HG02970 (cell line): ENCODE results near the gene TSPAN2.

ENCODE experiments used
- ATAC-seq: cut with Tn5 transposase; IDR thresholded peaks from one replicate; pipeline ENCODE4 v1.9.1; 2021; ENCODE audit warnings: mild to moderate bottlenecking, moderate library complexity, moderate number of reproducible peaks; ENCODE audit not compliant: unreplicated experiment, low FRiP score

TSPAN2 gene

GRCh38 chr1:115077286-115077983 lies 11.9 kb downstream of the TSPAN2 start:
- no peak for ATAC-seq

- ATAC-seq = no peak
Measured at GRCh38 chr1:115076384-115076915, 12.9 kb downstream of the TSPAN2 start.

- no peak for ATAC-seq
Measured at GRCh38 chr1:115074839-115075534, 14.3 kb downstream of the TSPAN2 start.

GRCh38 chr1:115073298-115074087 lies 15.8 kb downstream of the TSPAN2 start:
- no peak for ATAC-seq

- no peak for ATAC-seq
Measured at GRCh38 chr1:115071012-115071664, 18.2 kb downstream of the TSPAN2 start.

GRCh38 chr1:115069659-115070308 lies 19.5 kb downstream of the TSPAN2 start:
- ATAC-seq = no peak

GRCh38 chr1:115068826-115069585 lies 20.3 kb downstream of the TSPAN2 start:
- ATAC-seq = no peak

GRCh38 chr1:115067161-115067859 lies 22.0 kb downstream of the TSPAN2 start:
- ATAC-seq = no peak

GRCh38 chr1:115065021-115065420 lies 24.3 kb downstream of the TSPAN2 start:
- ATAC-seq = no peak

GRCh38 chr1:115064461-115064860 lies 24.8 kb downstream of the TSPAN2 start:
- ATAC-seq = no peak

- no peak for ATAC-seq
Measured at GRCh38 chr1:115063228-115063901, 25.9 kb downstream of the TSPAN2 start.

- no peak for ATAC-seq
Measured at GRCh38 chr1:115062542-115063004, 26.7 kb downstream of the TSPAN2 start.

- ATAC-seq = no peak
Measured at GRCh38 chr1:115060501-115060900, 28.8 kb downstream of the TSPAN2 start.

GRCh38 chr1:115059316-115059715 lies 30.0 kb downstream of the TSPAN2 start:
- ATAC-seq = no peak

- no peak for ATAC-seq
Measured at GRCh38 chr1:115057661-115058254, 31.5 kb downstream of the TSPAN2 start.

- no peak for ATAC-seq
Measured at GRCh38 chr1:115056395-115056798, 32.9 kb downstream of the TSPAN2 start.

- no peak for ATAC-seq
Measured at GRCh38 chr1:115052454-115053083, 36.7 kb downstream of the TSPAN2 start.
